ENCODE data around the gene MIS18BP1.
A peak's percentile ranks its signal among the peaks of the same experiment; 100 is the strongest.

- TF ChIP-seq CTCF (IDR thresholded peaks at IDR 0.05; ENCODE audit: low read depth, low read length), result peak; percentile 75
- no peak for TF ChIP-seq EZH2phosphoT487 (IDR thresholded peaks at IDR 0.05; ENCODE audit: low read depth)
These were observed at the start of gene MIS18BP1 for GRCh38 chr14:45253070-45253753.
